GM18498 (cell line): ENCODE measurements around the gene RHAG.
"Not testable (repeated sequence)": the region's sequence is repeated elsewhere in the genome, so short reads cannot be mapped to it uniquely, and the experiment has no call there.

ENCODE experiments used
- ATAC-seq: cut with Tn5 transposase; IDR thresholded peaks from one replicate; pipeline ENCODE4 v1.9.1; 2021; ENCODE audit warnings: mild to moderate bottlenecking, moderate library complexity; ENCODE audit not compliant: unreplicated experiment

The RHAG gene

GRCh38 chr6:49636713-49637349, at the start of gene RHAG:
Gene RHAG, minus strand, starts transcription at chr6:49636839. Its CDS starts 27 bp downstream, at chr6:49636812.
- no peak for ATAC-seq

GRCh38 chr6:49676671-49677281, 40.1 kb upstream of the RHAG start:
- no peak for ATAC-seq

GRCh38 chr6:49675816-49676215, 39.2 kb upstream of the RHAG start:
- no peak for ATAC-seq

GRCh38 chr6:49668083-49668511, 31.5 kb upstream of the RHAG start:
- no peak for ATAC-seq

- ATAC-seq: no peak
These were observed 30.5 kb upstream of the RHAG start for GRCh38 chr6:49666930-49667757.

- ATAC-seq: no peak
These were observed 29.8 kb upstream of the RHAG start for GRCh38 chr6:49666480-49666879.

GRCh38 chr6:49664817-49665216, 28.2 kb upstream of the RHAG start:
- no peak for ATAC-seq

GRCh38 chr6:49664054-49664453, 27.4 kb upstream of the RHAG start:
- ATAC-seq: not testable (repeated sequence)

- no peak for ATAC-seq
These were observed 26.2 kb upstream of the RHAG start for GRCh38 chr6:49662892-49663261.

- no peak for ATAC-seq
These were observed 25.7 kb upstream of the RHAG start for GRCh38 chr6:49662231-49662891.

- ATAC-seq: no peak
These were observed 17.3 kb upstream of the RHAG start for GRCh38 chr6:49653942-49654341.

GRCh38 chr6:49653438-49653837, 16.8 kb upstream of the RHAG start:
- ATAC-seq: no peak

- ATAC-seq: no peak
These were observed 14.6 kb upstream of the RHAG start for GRCh38 chr6:49651239-49651638.

GRCh38 chr6:49649988-49650387, 13.3 kb upstream of the RHAG start:
- ATAC-seq: no peak

GRCh38 chr6:49648036-49648435, 11.4 kb upstream of the RHAG start:
- ATAC-seq: no peak

GRCh38 chr6:49647476-49647875, 10.8 kb upstream of the RHAG start:
- no peak for ATAC-seq

- no peak for ATAC-seq
These were observed 10.3 kb upstream of the RHAG start for GRCh38 chr6:49646942-49647341.

GRCh38 chr6:49646130-49646824, 9.6 kb upstream of the RHAG start:
- ATAC-seq: no peak

GRCh38 chr6:49645139-49645538, 8.5 kb upstream of the RHAG start:
- no peak for ATAC-seq

GRCh38 chr6:49639177-49639817, 2.7 kb upstream of the RHAG start:
- no peak for ATAC-seq
